ENCODE data around the gene MPRIP. TPM values are rescaled to one million over a fixed set of nuclear protein-coding genes. Genes with fewer than 3 reads are reported as not detected.
A peak's percentile ranks its signal among the peaks of the same experiment; 100 is the strongest.

MPRIP gene
- total RNA-seq, 1 experiment from 2014 or later: 132 TPM

DNA sequence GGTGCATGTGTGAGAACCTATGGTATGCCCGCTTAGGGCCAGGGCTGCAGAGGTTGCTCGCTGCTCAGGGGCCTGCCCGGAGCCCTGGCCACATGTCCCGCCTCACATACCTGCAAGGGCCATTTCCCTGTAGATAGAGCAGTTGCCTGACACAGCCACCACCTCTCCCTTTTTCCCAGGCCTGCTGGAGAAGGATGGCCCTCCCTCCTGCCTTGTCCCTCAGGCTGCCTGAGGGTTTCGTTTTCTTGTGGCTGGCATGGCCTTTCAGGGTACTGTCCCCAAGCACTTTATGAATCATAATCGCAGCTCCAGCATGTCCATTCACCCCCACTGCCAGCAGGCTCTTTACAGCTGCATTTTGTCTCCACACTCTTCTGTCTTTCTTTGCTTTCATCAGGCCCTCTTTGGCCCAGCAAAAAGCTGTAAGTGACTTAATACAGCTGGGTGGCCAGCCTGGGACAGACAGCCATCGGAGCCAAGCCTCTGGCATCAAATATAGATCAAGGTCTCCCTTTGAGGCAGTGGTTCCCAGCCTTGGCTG is 65.7 kb downstream of the MPRIP start:
- Histone ChIP-seq H2BK5ac (ENCODE audit: insufficient read length, low read length) (no peak overlapping the region), H2BK15ac (ENCODE audit: low read depth, low read length) (no peak overlapping the region), H2AK5ac (ENCODE audit: insufficient read length, low read length) (no peak overlapping the region), H3K9me3 (ENCODE audit: control insufficient read depth, low read depth, low read length) (no peaks in the 10 kb centered on the region), H3K4ac (ENCODE audit: low read depth, low read length) (no peak overlapping the region), H4K20me1 (ENCODE audit: control insufficient read depth, insufficient read depth, insufficient read length) (no peaks in the 10 kb centered on the region), H3K27me3 (ENCODE audit: insufficient read depth, low read length) (no peaks in the 10 kb centered on the region), H2AFZ (ENCODE audit: low read length) (no peak overlapping the region), H3K23me2 (ENCODE audit: insufficient read length, low read depth, low read length, poor library complexity, severe bottlenecking) (no peaks in the 10 kb centered on the region), H2BK120ac (ENCODE audit: low read depth, low read length, poor library complexity, severe bottlenecking) (no peak overlapping the region), H4K8ac (replicated peaks; ENCODE audit: insufficient read length, low read depth, low read length) (no peak overlapping the region), H4K5ac (ENCODE audit: insufficient read length, low read depth, low read length) (no peak overlapping the region), H3K4me2 (ENCODE audit: insufficient read depth, insufficient read length, low read length) (no peak overlapping the region), H3K79me2 (ENCODE audit: insufficient read depth, low read length) (no peaks in the 10 kb centered on the region), H3K18ac (ENCODE audit: insufficient read length, low read depth, low read length) (no peak overlapping the region), H3K14ac (ENCODE audit: insufficient read depth, low read length) (no peak overlapping the region; the same call in 1 of the 2 replicates), H3T11ph (ENCODE audit: low read length) (no peak overlapping the region), H3K23ac (ENCODE audit: insufficient read length, low read depth, low read length) (no peak overlapping the region), H3K9ac (ENCODE audit: extremely low read depth, insufficient read length, low read length) (no peak overlapping the region), H2BK12ac (ENCODE audit: insufficient read length, low read depth, low read length) (no peak overlapping the region), H3K4me1 (ENCODE audit: insufficient read depth, low read length) (no peaks in the 10 kb centered on the region), H3K79me1 (ENCODE audit: insufficient read depth, low read depth, low read length, poor library complexity, severe bottlenecking) (no peaks in the 10 kb centered on the region), H3K56ac (ENCODE audit: insufficient read length, low read depth, low read length) (no peak overlapping the region), H2BK20ac (ENCODE audit: low read depth, low read length, poor library complexity, severe bottlenecking) (no peak overlapping the region), H3K27ac (ENCODE audit: insufficient read length, low read depth, low read length) (no peak overlapping the region), H4K91ac (ENCODE audit: insufficient read length, low read depth, low read length) (no peak overlapping the region)
- peak overlapping the region in 2 of 3 experiments; percentile 86 to 93; a peak in 4 of 7 replicates for H3K27ac Mint-ChIP-seq
- DNase-seq: no peak
- H3K36me3 Mint-ChIP-seq (ENCODE audit: insufficient read depth in 1 of 3, low read depth in 3 of 3): no peaks in the 10 kb centered on the region; a peak in 1 of 7 replicates
- no CpG with 5 or more reads among the region's 7 CpGs for whole genome bisulfite sequencing (ENCODE audit: extremely low coverage, insufficient read length, low lambda C conversion rate)
- no peaks in the 10 kb centered on the region for H3K27me3 Mint-ChIP-seq (ENCODE audit: low read depth)
- H3K4me1 Mint-ChIP-seq: peaks cover 18 to 22% of the 10 kb centered on the region in 2 experiments
- TF ChIP-seq, protein P1, sequence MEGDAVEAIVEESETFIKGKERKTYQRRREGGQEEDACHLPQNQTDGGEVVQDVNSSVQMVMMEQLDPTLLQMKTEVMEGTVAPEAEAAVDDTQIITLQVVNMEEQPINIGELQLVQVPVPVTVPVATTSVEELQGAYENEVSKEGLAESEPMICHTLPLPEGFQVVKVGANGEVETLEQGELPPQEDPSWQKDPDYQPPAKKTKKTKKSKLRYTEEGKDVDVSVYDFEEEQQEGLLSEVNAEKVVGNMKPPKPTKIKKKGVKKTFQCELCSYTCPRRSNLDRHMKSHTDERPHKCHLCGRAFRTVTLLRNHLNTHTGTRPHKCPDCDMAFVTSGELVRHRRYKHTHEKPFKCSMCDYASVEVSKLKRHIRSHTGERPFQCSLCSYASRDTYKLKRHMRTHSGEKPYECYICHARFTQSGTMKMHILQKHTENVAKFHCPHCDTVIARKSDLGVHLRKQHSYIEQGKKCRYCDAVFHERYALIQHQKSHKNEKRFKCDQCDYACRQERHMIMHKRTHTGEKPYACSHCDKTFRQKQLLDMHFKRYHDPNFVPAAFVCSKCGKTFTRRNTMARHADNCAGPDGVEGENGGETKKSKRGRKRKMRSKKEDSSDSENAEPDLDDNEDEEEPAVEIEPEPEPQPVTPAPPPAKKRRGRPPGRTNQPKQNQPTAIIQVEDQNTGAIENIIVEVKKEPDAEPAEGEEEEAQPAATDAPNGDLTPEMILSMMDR (conservative IDR thresholded peaks at IDR 0.05): no peak
- no peak overlapping the region for H3K4me3 Mint-ChIP-seq
- no peaks in the 10 kb centered on the region for H3K9me3 Mint-ChIP-seq

Measured in H9 (cell line).